Measurements from ENCODE around the gene DCXR. TPM values are rescaled to one million over a fixed set of nuclear protein-coding genes. Genes with fewer than 3 reads are reported as not detected.

DCXR gene
- total and polyA plus RNA-seq, 2 of the 13 experiments (the other 11 are each of a cell fraction or from before 2014, with no cell fraction given), result 287 to 311 TPM

DNA sequence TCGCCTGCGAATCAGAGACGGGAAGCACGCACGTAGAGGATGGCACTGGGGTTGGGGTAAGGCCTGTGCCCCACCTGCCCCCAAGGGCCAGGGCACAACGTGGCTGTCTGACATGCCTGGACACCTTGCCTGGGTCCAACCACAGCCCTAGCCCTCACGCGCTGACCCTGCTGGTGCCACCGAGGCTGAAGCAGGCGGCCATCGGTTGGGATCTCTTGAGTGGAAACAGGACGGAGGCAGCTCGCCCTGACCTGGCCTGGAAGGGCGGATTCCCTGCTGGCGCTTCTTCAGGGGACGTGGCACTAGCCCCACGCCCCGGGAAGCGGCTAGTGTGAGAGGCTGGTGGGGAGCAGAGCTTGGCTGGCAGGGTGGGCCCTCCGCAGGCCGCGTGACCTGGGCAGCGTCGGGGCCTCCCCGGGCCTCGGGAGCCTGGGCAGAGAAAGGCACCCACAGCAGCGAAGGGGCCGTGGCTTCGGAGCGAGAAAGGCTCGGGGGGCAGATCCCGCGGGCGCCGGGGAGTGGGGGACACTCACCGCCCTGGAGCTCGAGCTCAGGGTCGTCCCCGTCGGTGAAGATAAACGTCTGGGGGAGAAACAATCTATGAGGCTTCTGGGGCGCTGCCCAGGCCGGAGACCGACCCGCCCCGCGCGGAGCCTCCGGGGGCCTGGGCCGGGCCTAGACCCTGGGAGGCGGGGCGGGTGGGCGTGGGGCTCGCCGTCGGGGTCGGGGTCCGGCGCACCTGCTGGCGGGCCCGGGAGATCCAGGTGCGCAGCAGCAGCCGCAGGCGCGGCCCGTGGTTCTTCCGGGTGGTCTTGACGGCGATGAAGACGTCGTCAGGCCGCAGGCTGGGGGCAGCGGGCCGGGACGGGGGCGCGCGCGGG lies 13.5 kb upstream of the DCXR start (continued):
- no peak for TF ChIP-seq MAZ (IDR thresholded peaks at IDR 0.05; ENCODE audit: borderline replicate concordance, low read depth, low read length)
- peak; percentile 46; the same call in 1 of the 2 replicates for TF ChIP-seq MAZ (CRISPR knock-in tag; IDR thresholded peaks at IDR 0.05; ENCODE audit: low read depth)
- no peak for TF ChIP-seq ZNF768 (CRISPR knock-in tag; IDR thresholded peaks at IDR 0.05)
- no peak for TF ChIP-seq ETV5 (CRISPR knock-in tag; IDR thresholded peaks at IDR 0.05; ENCODE audit: borderline replicate concordance)
- 0 out of 2 replicates have a peak, but pooled peaks have one; percentile 42 for TF ChIP-seq ZBTB14 (CRISPR knock-in tag; IDR thresholded peaks at IDR 0.05)
- no peak for TF ChIP-seq CCAR2 (optimal IDR thresholded peaks at IDR 0.05; ENCODE audit: low read depth, low read length)
- peak; percentile 74 for TF ChIP-seq WIZ (CRISPR knock-in tag; IDR thresholded peaks at IDR 0.05)
- peak; percentile 31 for TF ChIP-seq TEAD3 (CRISPR knock-in tag; optimal IDR thresholded peaks at IDR 0.05; ENCODE audit: borderline replicate concordance)
- TF ChIP-seq SNAI1 (CRISPR knock-in tag; IDR thresholded peaks at IDR 0.05; ENCODE audit: borderline replicate concordance), result 0 out of 2 replicates have a peak, but pooled peaks have one; percentile 28
- 0 out of 2 replicates have a peak, but pooled peaks have one; percentile 37 for TF ChIP-seq ZNF788 (CRISPR knock-in tag; IDR thresholded peaks at IDR 0.05; ENCODE audit: borderline replicate concordance)
- TF ChIP-seq, protein P1, sequence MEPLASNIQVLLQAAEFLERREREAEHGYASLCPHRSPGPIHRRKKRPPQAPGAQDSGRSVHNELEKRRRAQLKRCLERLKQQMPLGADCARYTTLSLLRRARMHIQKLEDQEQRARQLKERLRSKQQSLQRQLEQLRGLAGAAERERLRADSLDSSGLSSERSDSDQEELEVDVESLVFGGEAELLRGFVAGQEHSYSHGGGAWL (CRISPR knock-in tag; IDR thresholded peaks at IDR 0.05), result 0 out of 2 replicates have a peak, but pooled peaks have one; percentile 48
- TF ChIP-seq KMT2A (CRISPR knock-in tag; IDR thresholded peaks at IDR 0.05), result peak; percentile 56
- TF ChIP-seq RBM22 (optimal IDR thresholded peaks at IDR 0.05; ENCODE audit: low read length), result no peak
- TF ChIP-seq MED8 (CRISPR knock-in tag; IDR thresholded peaks at IDR 0.05; ENCODE audit: insufficient replicate concordance), result no peak
- TF ChIP-seq ZNF709 (CRISPR knock-in tag; IDR thresholded peaks at IDR 0.05), result no peak
- peak; percentile 67; the same call in 1 of the 2 replicates for TF ChIP-seq CAMTA2 (CRISPR knock-in tag; IDR thresholded peaks at IDR 0.05; ENCODE audit: borderline replicate concordance)
- TF ChIP-seq, protein P2, sequence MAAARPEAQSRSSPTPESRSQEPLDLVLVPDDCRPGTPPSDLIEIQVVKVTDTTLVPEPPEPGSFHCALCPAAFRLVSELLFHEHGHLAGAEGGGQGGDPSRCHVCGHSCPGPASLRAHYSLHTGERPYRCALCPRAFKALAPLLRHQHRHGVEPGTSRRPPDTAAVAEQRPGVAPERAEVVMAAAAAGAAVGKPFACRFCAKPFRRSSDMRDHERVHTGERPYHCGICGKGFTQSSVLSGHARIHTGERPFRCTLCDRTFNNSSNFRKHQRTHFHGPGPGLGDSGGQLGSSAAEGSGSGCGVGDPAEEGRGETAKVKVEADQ (CRISPR knock-in tag; IDR thresholded peaks at IDR 0.05; ENCODE audit: borderline replicate concordance), result peak; percentile 64; the same call in 1 of the 2 replicates
- TF ChIP-seq ZNF883 (CRISPR knock-in tag; IDR thresholded peaks at IDR 0.05; ENCODE audit: not compliant biosample characterization), result peak; percentile 72
- TF ChIP-seq DNMT1 (CRISPR knock-in tag; IDR thresholded peaks at IDR 0.05), result peak; percentile 87
- no peak for TF ChIP-seq TGIF2 (CRISPR knock-in tag; IDR thresholded peaks at IDR 0.05)
- TF ChIP-seq ZFY (CRISPR knock-in tag; IDR thresholded peaks at IDR 0.05), result peak; percentile 69
- TF ChIP-seq, protein P3, sequence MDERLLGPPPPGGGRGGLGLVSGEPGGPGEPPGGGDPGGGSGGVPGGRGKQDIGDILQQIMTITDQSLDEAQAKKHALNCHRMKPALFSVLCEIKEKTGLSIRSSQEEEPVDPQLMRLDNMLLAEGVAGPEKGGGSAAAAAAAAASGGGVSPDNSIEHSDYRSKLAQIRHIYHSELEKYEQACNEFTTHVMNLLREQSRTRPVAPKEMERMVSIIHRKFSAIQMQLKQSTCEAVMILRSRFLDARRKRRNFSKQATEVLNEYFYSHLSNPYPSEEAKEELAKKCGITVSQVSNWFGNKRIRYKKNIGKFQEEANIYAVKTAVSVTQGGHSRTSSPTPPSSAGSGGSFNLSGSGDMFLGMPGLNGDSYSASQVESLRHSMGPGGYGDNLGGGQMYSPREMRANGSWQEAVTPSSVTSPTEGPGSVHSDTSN (CRISPR knock-in tag; IDR thresholded peaks at IDR 0.05), result no peak
- TF ChIP-seq SIN3A (IDR thresholded peaks at IDR 0.05; ENCODE audit: borderline replicate concordance, low read depth, low read length), result 0 out of 2 replicates have a peak, but pooled peaks have one; percentile 12
- no peak for TF ChIP-seq SNAPC2 (CRISPR knock-in tag; IDR thresholded peaks at IDR 0.05)
- TF ChIP-seq THAP11 (CRISPR knock-in tag; IDR thresholded peaks at IDR 0.05), result peak; percentile 6; the same call in 1 of the 2 replicates
- peak; percentile 60; the same call in 1 of the 2 replicates for TF ChIP-seq GABPB1 (CRISPR knock-in tag; IDR thresholded peaks at IDR 0.05)
